Parathyroid adenoma (tissue), 2 donors: ENCODE measurements around the gene PLEKHF1.
A peak's percentile ranks its signal among the peaks of the same experiment; 100 is the strongest.

ENCODE experiments used
- H2AFZ ChIP-seq: fragments of 300-600 bp; sonication (generic); one replicate; pipeline ENCODE4 v1.7.0; 2017; ENCODE audit warnings: antibody characterized with exemption, mild to moderate bottlenecking
- H3K27ac ChIP-seq: fragments of 300-600 bp; sonication (generic); one replicate; pipeline ENCODE4 v1.7.0; 2017
- H3K27me3 ChIP-seq: fragments of 300-600 bp; sonication (generic); one replicate; pipeline ENCODE4 v1.7.0; 2017; ENCODE audit warnings: low read length; ENCODE audit not compliant: control insufficient read depth, insufficient read depth
- H3K36me3 ChIP-seq: fragments of 300-600 bp; sonication (generic); one replicate; pipeline ENCODE4 v1.7.0; 2017; ENCODE audit warnings: low read length; ENCODE audit not compliant: control insufficient read depth, insufficient read depth
- H3K4me1 ChIP-seq: fragments of 300-600 bp; sonication (generic); one replicate; pipeline ENCODE4 v1.7.0; 2017; ENCODE audit warnings: control low read depth
- H3K4me2 ChIP-seq: fragments of 300-600 bp; sonication (generic); one replicate; pipeline ENCODE4 v1.7.0; 2017; ENCODE audit warnings: low read length
- H3K4me3 ChIP-seq: fragments of 300-600 bp; sonication (generic); one replicate; pipeline ENCODE4 v1.7.0; 2017; ENCODE audit warnings: low read depth, low read length
- H3K79me2 ChIP-seq: fragments of 300-600 bp; sonication (generic); one replicate; pipeline ENCODE4 v1.7.0; 2017; ENCODE audit warnings: control low read depth
- H3K9ac ChIP-seq: fragments of 300-600 bp; sonication (generic); one replicate; pipeline ENCODE4 v1.7.0; 2017; ENCODE audit warnings: mild to moderate bottlenecking
- H3K9me3 ChIP-seq: fragments of 300-600 bp; sonication (generic); one replicate; pipeline ENCODE4 v1.7.0; 2017; ENCODE audit warnings: low read length; ENCODE audit not compliant: control insufficient read depth
- TF ChIP-seq, protein P1 (sequence below): fragments of 300-600 bp; sonication (generic); IDR thresholded peaks from one replicate; pipeline ENCODE4 v1.7.0; 2017; ENCODE audit warnings: antibody characterized with exemption, mild to moderate bottlenecking
- donor health status: primary hyperparathyroidism.

Gene PLEKHF1

DNA sequence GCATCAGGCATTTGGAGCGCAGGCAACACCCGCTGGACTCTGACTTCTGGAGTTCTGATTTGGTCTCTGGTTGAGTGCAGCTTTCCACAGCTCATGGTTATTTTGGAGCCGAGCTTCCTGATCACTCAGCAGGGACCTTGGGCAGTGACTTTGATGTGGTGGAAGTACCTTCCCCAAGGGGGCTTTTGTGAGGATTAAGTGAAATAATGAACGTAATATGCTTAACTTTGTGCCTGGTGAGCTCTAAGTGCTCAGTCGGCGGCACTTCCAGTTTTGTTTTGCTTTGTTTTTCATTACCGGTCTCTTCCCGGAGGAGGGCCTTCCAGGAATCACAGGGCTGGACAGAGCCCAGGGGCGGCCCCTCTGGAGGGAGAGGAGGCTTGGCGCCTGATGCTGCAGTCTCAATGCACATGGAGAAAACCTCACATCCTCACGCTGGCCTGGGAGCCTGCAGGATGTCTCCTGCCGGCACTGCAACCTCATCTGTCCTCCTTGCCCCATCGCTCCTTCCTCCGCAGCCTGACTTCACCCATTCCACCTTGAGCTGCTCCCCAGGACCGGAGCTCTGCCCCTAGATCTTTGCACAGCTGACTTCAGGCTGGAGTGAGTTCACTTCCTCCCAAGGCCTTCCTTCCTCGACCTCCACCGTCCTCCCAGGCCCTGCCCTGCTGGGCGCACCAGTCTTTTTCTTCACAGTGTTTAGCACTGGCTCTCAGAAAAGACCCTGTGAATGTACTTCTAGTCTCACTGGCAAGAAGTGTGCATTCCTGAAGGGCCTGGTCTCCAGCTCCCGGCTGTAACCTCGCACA is 1.5 kb downstream of the PLEKHF1 start:
- H3K4me2 ChIP-seq = peak overlapping the region; percentile 89
- TF ChIP-seq, protein P1, sequence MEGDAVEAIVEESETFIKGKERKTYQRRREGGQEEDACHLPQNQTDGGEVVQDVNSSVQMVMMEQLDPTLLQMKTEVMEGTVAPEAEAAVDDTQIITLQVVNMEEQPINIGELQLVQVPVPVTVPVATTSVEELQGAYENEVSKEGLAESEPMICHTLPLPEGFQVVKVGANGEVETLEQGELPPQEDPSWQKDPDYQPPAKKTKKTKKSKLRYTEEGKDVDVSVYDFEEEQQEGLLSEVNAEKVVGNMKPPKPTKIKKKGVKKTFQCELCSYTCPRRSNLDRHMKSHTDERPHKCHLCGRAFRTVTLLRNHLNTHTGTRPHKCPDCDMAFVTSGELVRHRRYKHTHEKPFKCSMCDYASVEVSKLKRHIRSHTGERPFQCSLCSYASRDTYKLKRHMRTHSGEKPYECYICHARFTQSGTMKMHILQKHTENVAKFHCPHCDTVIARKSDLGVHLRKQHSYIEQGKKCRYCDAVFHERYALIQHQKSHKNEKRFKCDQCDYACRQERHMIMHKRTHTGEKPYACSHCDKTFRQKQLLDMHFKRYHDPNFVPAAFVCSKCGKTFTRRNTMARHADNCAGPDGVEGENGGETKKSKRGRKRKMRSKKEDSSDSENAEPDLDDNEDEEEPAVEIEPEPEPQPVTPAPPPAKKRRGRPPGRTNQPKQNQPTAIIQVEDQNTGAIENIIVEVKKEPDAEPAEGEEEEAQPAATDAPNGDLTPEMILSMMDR = no peak
- peak overlapping the region; percentile 83 for H3K27ac ChIP-seq
- H3K9ac ChIP-seq = no peak overlapping the region
- H3K9me3 ChIP-seq = no peaks in the 10 kb centered on the region
- H3K36me3 ChIP-seq = no peaks in the 10 kb centered on the region
- peak overlapping the region; percentile 87 for H2AFZ ChIP-seq
- peaks cover 19% of the 10 kb centered on the region for H3K79me2 ChIP-seq
- no peaks in the 10 kb centered on the region for H3K27me3 ChIP-seq
- H3K4me3 ChIP-seq = peak overlapping the region; percentile 36
- peaks cover 32% of the 10 kb centered on the region for H3K4me1 ChIP-seq

DNA sequence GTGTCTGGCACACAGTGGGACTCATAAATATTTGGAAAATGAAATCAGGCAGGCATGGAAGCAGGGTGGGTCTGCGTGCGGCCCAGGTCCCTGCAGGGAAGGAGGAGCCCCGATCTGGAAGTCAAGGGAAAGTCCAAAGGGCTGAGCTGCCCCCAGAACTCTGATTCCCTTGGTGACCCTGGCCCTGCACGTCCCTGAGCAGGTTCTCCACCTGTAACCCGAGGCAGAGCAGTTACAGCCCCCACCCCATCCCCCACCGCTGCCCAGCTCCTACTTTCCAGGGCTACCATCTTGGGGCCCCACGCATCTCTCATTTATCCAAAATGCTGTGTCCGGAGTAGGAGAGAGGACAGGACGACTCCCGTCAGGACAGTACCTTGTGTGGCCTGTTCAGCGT is 2.1 kb downstream of the PLEKHF1 start:
- Histone ChIP-seq H3K27me3 (no peaks in the 10 kb centered on the region), H3K27ac (peak overlapping the region; percentile 83), H2AFZ (no peak overlapping the region), H3K4me2 (no peak overlapping the region), H3K4me1 (peaks cover 38% of the 10 kb centered on the region), H3K36me3 (no peaks in the 10 kb centered on the region), H3K79me2 (peaks cover 24% of the 10 kb centered on the region), H3K9me3 (no peaks in the 10 kb centered on the region), H3K4me3 (no peak overlapping the region), H3K9ac (no peak overlapping the region)
- TF ChIP-seq, protein P1 = no peak

- H3K27ac ChIP-seq = peak overlapping the region; percentile 11
- peaks cover 44% of the 10 kb centered on the region for H3K4me1 ChIP-seq
- H3K79me2 ChIP-seq = peaks cover 27% of the 10 kb centered on the region
- H3K9me3 ChIP-seq = no peaks in the 10 kb centered on the region
- H3K4me2 ChIP-seq = no peak overlapping the region
- no peak overlapping the region for H2AFZ ChIP-seq
- H3K27me3 ChIP-seq = no peaks in the 10 kb centered on the region
- TF ChIP-seq, protein P1 = no peak
- no peaks in the 10 kb centered on the region for H3K36me3 ChIP-seq
- H3K4me3 ChIP-seq = no peak overlapping the region
- H3K9ac ChIP-seq = no peak overlapping the region
Observed at GRCh38 chr19:29667901-29668341, 2.7 kb downstream of the PLEKHF1 start.

DNA sequence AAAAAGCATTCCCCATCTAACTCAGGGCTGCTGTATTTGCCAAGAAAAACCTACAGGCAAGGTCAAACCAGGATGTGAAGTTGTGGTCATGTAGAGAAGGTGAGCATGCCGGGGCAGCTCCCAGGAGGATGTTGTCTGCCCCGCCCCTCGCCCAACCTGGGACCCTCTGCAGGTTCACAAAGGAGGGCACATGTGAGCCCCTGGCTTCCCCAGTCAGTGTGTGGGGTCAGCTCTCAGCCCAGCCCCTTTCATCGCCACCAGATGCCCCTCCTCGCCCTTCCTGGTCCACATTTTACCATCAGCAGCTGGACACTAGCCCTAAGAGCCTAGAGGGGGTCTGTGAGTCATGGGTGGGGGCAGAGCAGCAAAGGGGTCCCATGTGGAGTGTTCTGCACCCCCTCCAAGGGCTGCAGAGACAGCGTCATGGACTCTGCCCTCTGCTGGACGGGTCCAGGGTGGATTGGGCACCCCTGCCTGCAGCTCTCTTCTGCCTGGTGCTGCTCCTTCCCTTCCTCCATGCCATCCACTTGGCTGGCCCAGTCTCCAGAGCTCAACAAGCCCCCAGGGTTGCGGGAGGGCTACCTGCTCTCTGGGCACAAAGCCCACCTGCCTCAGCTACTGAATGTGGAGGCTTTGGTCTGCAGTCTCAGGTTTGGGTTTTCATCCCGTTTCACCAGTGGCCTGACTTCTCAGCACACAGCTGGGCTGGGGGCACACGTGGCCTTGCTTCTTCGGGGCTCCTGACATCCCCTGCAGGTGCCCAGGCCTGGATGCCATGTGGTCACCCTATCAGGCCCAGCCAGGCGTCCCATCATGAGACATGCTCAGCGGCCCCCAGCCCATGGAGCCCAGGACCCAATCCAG is 3.7 kb downstream of the PLEKHF1 start:
- H3K36me3 ChIP-seq = no peaks in the 10 kb centered on the region
- no peak overlapping the region for H3K4me2 ChIP-seq
- H3K27me3 ChIP-seq = no peaks in the 10 kb centered on the region
- TF ChIP-seq, protein P1 = no peak
- H3K4me1 ChIP-seq = peaks cover 46% of the 10 kb centered on the region
- H3K9ac ChIP-seq = no peak overlapping the region
- no peaks in the 10 kb centered on the region for H3K9me3 ChIP-seq
- H2AFZ ChIP-seq = no peak overlapping the region
- H3K79me2 ChIP-seq = peaks cover 33% of the 10 kb centered on the region
- H3K4me3 ChIP-seq = no peak overlapping the region
- no peak overlapping the region for H3K27ac ChIP-seq
